HG03432 (cell line): ENCODE measurements around the gene MISP.
"Not testable (repeated sequence)": the region's sequence is repeated elsewhere in the genome, so short reads cannot be mapped to it uniquely, and the experiment has no call there.

Source experiments
- ATAC-seq: cut with Tn5 transposase; IDR thresholded peaks from one replicate; pipeline ENCODE4 v1.9.1; 2021; ENCODE audit warnings: mild to moderate bottlenecking, moderate library complexity; ENCODE audit not compliant: unreplicated experiment

Gene MISP

DNA sequence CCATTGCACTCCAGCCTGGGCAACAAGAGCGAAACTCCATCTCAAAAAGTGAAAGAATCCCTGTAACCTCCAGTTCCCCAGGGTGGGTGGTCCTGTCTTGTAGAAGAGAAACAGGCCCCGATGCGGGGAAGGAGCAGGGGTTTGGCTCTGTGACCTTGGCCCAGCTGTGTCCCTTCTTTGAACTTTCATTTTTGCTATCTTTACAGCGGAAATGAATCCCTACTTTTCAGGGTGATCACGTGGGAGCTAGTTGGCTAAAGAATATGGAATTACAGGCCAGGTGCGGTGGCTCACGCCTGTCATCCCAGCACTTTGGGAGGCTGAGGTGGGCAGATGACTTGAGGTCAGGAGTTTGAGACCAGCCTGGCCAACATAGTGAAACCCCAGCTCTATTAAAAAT is 5.8 kb upstream of the MISP start:
- ATAC-seq: not testable (repeated sequence)

DNA sequence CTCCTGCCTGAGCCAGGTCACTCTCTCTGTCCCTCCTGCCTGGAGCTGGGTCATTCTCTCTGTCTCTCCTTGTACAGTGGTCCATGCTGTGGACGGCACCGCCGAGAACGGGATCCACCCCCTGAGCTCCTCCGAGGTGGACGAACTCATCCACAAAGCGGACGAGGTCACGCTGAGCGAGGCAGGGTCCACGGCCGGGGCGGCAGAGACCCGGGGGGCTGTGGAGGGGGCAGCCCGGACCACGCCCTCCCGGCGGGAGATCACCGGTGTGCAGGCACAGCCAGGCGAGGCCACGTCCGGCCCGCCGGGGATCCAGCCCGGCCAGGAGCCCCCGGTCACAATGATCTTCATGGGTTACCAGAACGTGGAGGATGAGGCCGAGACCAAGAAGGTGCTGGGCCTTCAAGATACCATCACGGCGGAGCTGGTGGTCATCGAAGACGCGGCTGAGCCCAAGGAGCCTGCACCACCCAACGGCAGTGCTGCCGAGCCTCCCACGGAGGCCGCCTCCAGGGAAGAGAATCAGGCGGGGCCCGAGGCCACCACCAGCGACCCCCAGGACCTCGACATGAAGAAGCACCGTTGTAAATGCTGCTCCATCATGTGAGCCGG is 4.6 kb upstream of the MISP start:
- no peak for ATAC-seq

- ATAC-seq: no peak
Measured at GRCh38 chr19:746956-747355, 4.0 kb upstream of the MISP start.

DNA sequence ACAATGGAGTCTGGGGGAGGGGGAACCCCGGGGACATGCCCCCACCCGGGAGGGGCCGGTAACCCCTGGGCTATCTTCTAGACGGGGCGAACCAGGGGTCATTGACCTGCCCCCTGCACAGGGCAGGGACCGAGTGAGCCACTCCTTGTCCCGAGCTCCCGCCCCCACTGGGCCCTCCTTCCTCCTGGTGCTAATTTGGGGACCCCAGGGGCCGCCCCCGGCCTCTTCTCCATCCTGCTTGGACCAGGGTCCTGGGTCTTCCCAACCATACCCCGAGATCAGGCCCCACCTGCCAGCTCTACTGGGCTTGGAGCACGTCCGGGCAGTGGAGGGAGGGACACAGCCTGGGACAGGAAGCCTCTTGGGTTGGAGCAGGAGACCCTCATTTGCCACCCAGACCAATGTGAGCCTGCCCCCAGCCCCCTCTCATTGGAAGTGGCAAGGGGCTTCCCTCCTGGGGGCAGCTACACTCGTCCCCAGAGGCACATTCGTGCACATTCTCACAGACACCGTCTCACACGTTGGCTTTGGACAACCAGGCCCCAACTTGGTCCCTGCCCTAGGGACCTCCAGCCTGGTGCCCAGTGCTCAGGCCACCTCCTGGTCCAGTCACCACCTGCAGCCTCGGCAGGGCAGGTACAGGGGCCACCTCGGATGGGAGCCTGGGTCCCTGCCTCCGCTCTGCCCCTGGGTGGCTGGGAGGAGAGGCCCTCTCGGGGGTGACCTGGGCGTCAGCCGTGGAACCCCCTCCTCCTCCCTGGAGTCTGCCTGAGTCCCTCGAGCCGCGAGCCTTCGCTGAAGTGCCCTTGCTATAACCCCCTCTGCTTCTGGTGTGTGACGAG is 3.3 kb upstream of the MISP start:
- ATAC-seq: no peak

DNA sequence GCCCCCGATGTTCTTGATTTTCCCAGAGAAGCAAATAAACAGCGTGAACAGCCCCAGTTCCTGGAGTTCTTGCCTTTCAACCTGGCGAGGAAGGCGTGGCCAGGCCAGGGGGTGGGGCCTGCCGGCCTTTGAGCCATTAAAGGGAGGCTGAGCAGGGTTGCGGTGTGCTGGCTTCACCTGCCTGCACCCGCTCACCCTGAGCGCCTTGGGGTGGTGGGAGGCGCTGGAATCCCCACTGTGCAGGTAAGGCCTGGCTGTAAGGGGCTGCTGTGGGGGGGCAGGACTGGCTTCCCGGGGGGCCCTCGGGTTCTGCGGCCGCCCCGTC is 2.7 kb upstream of the MISP start:
- ATAC-seq: no peak

DNA sequence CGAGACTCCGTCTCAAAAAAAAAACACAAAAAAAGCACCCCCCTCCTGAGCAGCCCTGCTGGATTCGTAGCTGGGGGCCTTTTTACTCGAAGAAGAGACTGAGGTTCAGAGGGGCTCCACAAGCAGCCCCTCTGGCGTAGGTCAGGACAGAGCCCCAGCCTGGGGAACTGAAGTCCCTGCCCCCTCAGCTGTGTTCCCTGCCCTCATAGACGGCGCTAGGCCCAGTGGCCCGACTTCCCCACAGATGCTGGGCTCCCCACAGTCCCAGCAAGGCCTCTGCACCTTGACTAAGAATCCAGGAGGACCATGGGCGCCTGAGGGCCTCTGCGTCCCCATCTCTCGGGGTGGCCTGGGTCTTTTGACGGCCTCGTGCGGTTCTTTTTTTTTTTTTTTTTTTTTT is 1.1 kb upstream of the MISP start:
- ATAC-seq: no peak

DNA sequence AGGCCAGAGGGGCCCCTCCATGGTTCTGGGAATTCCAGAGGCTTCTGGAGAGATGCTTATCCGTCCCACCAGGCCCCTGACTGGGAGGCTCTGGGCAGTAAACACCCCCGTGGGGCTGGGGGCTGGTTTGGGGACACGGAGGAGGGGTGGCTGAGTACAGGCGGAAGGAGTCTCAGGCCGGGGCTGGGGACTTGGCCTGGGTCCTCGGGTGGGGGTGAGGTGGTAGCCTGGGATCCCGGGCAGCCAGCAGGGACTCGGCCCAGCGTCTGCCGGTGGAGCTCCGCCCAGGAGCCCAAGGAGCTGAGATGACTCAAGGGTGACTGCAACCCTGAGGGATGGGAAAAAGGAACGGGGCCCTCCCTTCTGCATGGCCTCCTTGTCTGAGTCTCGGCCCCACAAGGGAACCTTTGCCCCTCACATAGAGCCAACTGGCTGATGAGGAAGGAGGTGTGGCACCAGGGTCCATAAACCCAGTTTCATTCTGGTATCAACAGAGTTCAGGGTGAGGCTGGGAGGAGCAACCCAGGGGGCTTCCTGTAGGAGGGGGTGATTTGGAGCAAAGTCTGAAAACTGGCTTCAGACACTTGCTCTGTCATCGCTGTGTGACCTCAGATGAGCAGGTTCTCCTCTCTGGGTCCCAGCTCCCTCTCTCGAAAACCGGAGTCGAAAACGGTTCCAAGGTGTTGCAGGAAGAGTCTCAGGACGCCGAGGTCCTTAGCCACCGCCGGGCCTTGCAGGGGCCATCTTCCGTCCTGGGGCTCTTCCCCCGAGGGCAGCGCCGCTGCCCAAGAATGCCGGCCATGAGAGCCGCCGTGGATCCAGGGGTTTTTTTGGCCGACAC is 809 bp downstream of the MISP start:
- no peak for ATAC-seq

DNA sequence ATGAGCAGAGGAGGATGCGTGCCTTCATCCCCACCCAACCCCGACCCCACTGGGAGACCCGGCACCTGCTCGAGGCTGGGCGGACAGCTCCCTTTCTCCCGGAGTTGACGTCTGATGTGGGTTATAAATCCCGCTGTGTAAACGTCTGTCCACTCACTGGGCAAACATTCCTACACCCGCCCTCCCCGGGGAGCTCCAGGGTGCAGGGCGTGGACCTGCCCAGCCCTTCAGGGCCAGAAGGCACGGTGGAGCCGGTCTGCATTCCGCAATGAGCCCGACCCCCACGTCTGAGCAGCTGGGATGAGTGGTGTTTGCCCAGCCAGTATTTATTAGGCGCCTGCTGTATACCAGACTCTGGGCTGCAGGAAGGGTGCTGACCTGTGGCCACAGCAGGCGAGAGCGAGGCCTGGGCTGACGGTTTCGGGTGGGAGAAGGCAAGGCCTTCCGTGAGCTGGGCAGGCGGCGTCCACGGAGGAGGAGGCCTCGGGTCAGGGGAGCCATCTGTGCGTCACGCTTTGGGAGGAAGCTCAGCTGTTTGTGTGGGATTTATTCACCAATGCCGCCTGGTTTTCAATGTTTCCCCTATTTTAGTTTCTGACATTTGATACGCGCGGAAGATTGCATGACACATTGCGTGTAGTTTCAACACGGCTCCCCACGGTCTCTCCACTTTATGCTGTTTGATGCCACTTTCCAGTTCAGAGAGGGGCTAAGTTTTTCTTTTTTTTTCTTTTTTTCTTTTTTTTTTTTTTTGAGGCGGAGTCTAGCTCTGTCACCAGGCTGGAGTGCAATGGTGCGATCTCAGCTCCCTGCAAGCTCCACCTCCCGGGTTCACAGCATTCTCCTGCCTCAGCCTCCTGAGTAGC is 2.0 kb downstream of the MISP start:
- ATAC-seq: no peak

- ATAC-seq: no peak
Measured at GRCh38 chr19:754530-754929, 3.6 kb downstream of the MISP start.

DNA sequence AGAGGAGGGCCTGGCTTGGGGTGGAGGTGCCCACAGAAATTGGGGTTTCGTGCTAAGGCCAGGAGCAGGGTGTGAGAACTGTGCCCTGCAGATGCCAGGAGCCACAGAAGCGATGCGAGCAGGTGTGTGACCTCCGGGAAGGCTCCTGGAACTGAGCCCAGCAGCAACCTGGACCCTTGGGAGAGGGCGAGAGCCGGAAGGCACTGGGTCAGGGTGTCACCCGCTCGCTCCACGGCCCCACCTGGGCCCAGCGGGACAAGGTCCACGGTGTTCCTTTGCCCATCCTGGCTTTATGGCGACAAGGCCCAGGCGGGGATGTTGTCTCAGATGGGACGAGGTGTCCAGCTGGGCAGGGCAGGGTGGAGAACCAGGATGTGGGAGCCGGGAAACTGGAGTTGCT is 4.2 kb downstream of the MISP start:
- no peak for ATAC-seq

DNA sequence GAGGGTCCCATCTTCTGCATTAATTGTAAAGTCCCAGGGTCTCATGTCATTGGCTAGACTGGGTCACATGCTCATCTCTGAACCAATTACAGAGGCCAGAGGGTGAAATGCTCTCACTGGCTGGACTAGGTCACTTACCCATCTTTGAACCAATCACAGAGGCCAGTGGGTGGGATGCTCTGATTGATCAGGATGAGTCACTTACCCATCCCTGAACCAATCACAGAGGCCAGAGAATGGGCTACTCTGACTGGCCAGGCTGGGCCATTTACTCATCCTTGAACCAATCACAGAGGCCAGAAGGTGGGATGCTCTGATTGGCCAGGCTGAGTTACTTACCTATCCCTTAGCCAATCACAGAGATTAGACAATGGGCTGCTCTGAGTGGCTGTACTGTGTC is 5.3 kb downstream of the MISP start:
- no peak for ATAC-seq

DNA sequence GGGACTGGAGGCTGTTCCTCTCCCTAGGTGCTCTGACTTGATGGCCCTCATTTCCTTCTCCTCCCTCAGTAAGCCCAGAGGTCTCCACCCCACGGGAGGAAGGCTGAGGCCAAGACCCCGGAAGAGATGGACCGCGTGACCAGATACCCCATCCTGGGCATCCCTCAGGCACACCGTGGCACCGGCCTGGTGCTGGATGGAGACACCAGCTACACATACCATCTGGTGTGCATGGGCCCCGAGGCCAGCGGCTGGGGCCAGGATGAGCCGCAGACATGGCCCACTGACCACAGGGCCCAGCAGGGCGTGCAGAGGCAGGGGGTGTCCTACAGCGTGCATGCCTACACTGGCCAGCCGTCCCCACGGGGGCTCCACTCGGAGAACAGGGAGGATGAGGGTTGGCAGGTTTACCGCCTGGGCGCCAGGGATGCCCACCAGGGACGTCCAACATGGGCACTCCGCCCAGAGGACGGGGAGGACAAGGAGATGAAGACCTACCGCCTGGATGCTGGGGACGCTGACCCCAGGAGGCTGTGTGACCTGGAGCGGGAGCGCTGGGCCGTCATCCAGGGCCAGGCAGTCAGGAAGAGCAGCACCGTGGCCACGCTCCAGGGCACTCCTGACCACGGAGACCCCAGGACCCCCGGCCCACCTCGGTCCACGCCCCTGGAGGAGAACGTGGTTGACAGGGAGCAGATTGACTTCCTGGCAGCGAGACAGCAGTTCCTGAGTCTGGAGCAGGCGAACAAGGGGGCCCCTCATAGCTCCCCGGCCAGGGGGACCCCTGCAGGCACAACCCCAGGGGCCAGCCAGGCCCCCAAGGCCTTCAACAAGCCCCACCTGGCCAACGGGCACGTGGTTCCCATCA is 6.1 kb downstream of the MISP start:
- no peak for ATAC-seq

DNA sequence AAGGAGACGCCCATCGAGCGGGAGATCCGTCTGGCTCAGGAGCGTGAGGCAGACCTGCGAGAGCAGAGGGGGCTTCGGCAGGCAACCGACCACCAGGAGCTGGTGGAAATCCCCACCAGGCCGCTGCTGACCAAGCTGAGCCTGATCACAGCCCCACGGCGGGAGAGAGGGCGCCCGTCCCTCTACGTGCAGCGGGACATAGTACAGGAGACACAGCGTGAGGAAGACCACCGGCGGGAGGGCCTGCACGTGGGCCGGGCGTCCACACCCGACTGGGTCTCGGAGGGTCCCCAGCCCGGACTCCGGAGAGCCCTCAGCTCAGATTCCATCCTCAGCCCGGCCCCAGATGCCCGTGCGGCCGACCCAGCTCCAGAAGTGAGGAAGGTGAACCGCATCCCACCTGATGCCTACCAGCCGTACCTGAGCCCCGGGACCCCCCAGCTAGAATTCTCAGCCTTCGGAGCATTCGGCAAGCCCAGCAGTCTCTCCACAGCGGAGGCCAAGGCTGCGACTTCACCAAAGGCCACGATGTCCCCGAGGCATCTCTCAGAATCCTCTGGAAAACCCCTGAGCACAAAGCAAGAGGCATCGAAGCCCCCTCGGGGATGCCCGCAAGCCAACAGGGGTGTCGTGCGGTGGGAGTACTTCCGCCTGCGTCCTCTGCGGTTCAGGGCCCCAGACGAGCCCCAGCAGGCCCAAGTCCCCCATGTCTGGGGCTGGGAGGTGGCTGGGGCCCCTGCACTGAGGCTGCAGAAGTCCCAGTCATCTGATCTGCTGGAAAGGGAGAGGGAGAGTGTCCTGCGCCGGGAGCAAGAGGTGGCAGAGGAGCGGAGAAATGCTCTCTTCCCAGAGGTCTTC is 7.1 kb downstream of the MISP start:
- no peak for ATAC-seq

DNA sequence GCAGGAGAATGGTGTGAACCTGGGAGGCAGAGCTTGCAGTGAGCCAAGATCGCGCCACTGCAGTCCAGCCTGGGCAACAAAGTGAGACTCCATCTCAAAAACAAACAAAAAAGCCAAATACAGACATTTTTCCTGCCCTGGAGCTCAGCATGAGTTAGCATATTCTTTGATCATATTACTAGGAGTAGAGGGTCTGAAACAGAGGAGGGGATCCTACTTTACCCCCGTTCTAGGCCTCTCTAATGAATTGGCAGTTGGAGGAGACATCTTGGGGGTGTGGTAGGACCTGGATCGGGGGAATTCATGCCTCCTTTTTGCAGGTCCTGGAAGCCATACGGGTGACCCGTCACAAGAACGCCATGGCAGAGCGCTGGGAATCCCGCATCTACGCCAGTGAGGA is 12.3 kb downstream of the MISP start:
- ATAC-seq: no peak

DNA sequence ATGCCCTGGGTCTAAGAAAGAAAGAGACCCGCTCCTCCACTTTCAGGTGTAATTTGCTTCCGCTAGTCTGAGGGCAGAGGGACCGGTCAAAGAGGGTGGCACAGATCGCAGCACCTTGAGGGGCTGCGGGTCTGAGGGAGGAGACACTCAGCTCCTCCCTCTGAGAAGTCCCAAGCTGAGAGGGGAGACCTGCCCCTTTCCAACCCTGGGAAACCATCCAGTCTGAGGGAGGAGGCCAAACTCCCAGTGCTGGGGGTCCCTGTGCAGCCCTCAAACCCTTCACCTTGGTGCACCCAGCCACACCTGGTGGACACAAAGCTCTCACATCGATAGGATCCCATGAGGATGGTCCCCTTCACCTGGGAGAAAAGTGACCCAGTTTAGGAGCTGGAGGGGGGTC is 13.0 kb downstream of the MISP start:
- ATAC-seq: no peak

GRCh38 chr19:764301-764700 is 13.4 kb downstream of the MISP start:
- no peak for ATAC-seq

GRCh38 chr19:765179-765738 is 14.3 kb downstream of the MISP start:
- no peak for ATAC-seq

GRCh38 chr19:768424-768823 is 17.5 kb downstream of the MISP start:
- no peak for ATAC-seq

DNA sequence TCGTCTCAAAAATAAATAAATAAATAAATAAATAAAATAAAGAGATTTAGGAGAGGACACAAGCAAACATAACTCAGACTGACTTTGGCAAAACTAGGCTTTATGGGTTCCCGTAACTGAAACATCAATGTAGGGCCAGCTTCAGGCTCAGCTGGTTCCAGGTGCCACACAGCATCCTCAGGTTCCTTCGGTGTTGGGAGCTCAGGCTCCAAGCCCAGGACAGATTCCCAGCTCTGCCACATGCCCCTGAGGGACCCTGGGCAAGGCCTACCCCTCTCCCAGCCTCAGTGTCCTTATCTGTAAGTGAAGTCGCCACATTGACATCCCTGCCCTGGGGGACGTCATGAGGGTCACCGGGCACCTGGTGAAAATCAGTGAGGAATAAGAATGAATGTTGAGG is 18.7 kb downstream of the MISP start:
- ATAC-seq: no peak
